Endothelial cell of umbilical vein (primary cell): ENCODE data around the gene MAST4. TPM values are rescaled to one million over a fixed set of nuclear protein-coding genes. Genes with fewer than 3 reads are reported as not detected.

Experiments used
- BruUV-seq: library from RNA; stranded (reverse); fragments of 400-500 nt; replicated peaks from 2 replicates; lab custom pipeline; 2021; lab: Mats Ljungman, UMichigan
- CTCF ChIA-PET: fragments of 300-600, 350-600 bp; sonication (Branson Sonifier 250); formaldehyde crosslinking; loops from one replicate; lab custom pipeline; 2021; ENCODE audit warnings: antibody characterized with exemption, inconsistent platforms; lab: Charles Lee
- POLR2A ChIA-PET: fragments of 300-600, 350-600 bp; sonication (Branson Sonifier 250); formaldehyde crosslinking; loops from one replicate; lab custom pipeline; 2021; ENCODE audit warnings: antibody characterized with exemption, inconsistent platforms; lab: Charles Lee
- DNase-seq: peaks from one replicate; pipeline ENCODE4 v3.0.0-alpha.2; 2011; ENCODE audit warnings: low read depth, low spot score
- FAIRE-seq: peaks from 2 replicates; lab custom pipeline; 2011; peaks lifted over from hg19 to GRCh38; lab: Jason Lieb, UNC
- H2AFZ ChIP-seq: 2 replicates; pipeline ENCODE4 v1.6.0; 2012; ENCODE audit warnings: low read depth, low read length, control low read depth, inconsistent platforms
- H3K27ac ChIP-seq: 2 replicates; pipeline ENCODE4 v1.5.1; 2011; ENCODE audit warnings: low read depth, mild to moderate bottlenecking, control low read depth, low read length, moderate library complexity; ENCODE audit not compliant: insufficient read depth
- H3K27me3 ChIP-seq, 2 experiments: 2 replicates each; pipeline versions ENCODE4 v1.6.0 to v1.6.1; 2011; ENCODE audit warnings: low read length in 2 of 2, mixed read lengths in 1 of 2; ENCODE audit not compliant: control insufficient read depth in 2 of 2, insufficient read depth in 2 of 2
- H3K36me3 ChIP-seq, 2 experiments: 2 replicates in 1 of 2; 3 replicates in 1 of 2; pipeline ENCODE4 v1.5.1; 2011; ENCODE audit warnings: low read length in 2 of 2, mild to moderate bottlenecking in 1 of 2, moderate library complexity in 1 of 2; ENCODE audit not compliant: control insufficient read depth in 2 of 2, insufficient read depth in 2 of 2; ENCODE audit errors: extremely low read depth in 1 of 2
- H3K4me1 ChIP-seq: 3 replicates; pipeline ENCODE4 v1.5.1; 2011; ENCODE audit warnings: mild to moderate bottlenecking, low read length; ENCODE audit not compliant: control insufficient read depth, insufficient read depth; ENCODE audit errors: extremely low read depth
- H3K4me2 ChIP-seq: 2 replicates; pipeline ENCODE4 v1.6.1; 2011; ENCODE audit warnings: low read length, control low read depth, mixed read lengths; ENCODE audit not compliant: insufficient read depth
- H3K4me3 ChIP-seq, 3 experiments: fragments of 200-600 bp in 1 of 3; sonication (generic), shearing (Covaris generic) in 1 of 3; replicated peaks in 1 of 3; 2 replicates each; pipeline ENCODE4 v1.5.1; 2011 to 2016; ENCODE audit warnings: control low read depth in 3 of 3, low read length in 3 of 3, mild to moderate bottlenecking in 2 of 3, inconsistent platforms in 1 of 3, low read depth in 1 of 3, moderate library complexity in 1 of 3; ENCODE audit not compliant: insufficient read depth in 1 of 3
- H3K79me2 ChIP-seq: 2 replicates; pipeline ENCODE4 v1.6.0; 2012; ENCODE audit warnings: low read length, inconsistent platforms; ENCODE audit not compliant: control insufficient read depth, insufficient read depth
- H3K9ac ChIP-seq: replicated peaks from 2 replicates; pipeline ENCODE3; 2011; ENCODE audit warnings: low read length, control low read depth; ENCODE audit not compliant: insufficient read depth; ENCODE audit errors: extremely low read depth
- H3K9me1 ChIP-seq: replicated peaks from 3 replicates; pipeline ENCODE4 v1.6.0; 2011; ENCODE audit warnings: mild to moderate bottlenecking, low read length; ENCODE audit not compliant: control insufficient read depth, insufficient read depth; ENCODE audit errors: extremely low read depth
- H3K9me3 ChIP-seq: replicated peaks from 2 replicates; pipeline ENCODE4 v1.5.1; 2012; ENCODE audit warnings: low read length, inconsistent platforms; ENCODE audit not compliant: control insufficient read depth, insufficient read depth
- H4K20me1 ChIP-seq: replicated peaks from 2 replicates; pipeline ENCODE3; 2011; ENCODE audit warnings: mild to moderate bottlenecking, low read length; ENCODE audit not compliant: control insufficient read depth, insufficient read depth; ENCODE audit errors: extremely low read depth
- CTCF ChIP-seq, 2 donors: IDR thresholded peaks; 1 replicate in 1 of 2; 2 replicates in 1 of 2; pipeline ENCODE4 v1.5.1; 2011; ENCODE audit warnings: low read length in 2 of 2, mild to moderate bottlenecking in 2 of 2, moderate library complexity in 2 of 2, control low read depth in 1 of 2, inconsistent platforms in 1 of 2, low read depth in 1 of 2; ENCODE audit not compliant: insufficient read depth in 1 of 2; ENCODE audit errors: extremely low read depth in 1 of 2
- EZH2 ChIP-seq: IDR thresholded peaks from 2 replicates; pipeline ENCODE4 v1.6.1; 2012; ENCODE audit warnings: borderline replicate concordance, low read depth, mild to moderate bottlenecking, moderate library complexity, low read length, inconsistent platforms; ENCODE audit not compliant: severe bottlenecking
- FOS ChIP-seq: IDR thresholded peaks from 2 replicates; pipeline ENCODE4 v1.6.1; 2011; ENCODE audit warnings: mild to moderate bottlenecking, low read length, moderate library complexity, borderline replicate concordance; ENCODE audit not compliant: insufficient read depth
- GATA2 ChIP-seq: IDR thresholded peaks from 2 replicates; pipeline ENCODE4 v1.7.0; 2011; ENCODE audit warnings: low read depth, mild to moderate bottlenecking, moderate library complexity, mixed read lengths, low read length; ENCODE audit not compliant: insufficient read length, insufficient read depth
- JUN ChIP-seq: IDR thresholded peaks from 2 replicates; pipeline ENCODE4 v1.6.1; 2011; ENCODE audit warnings: borderline replicate concordance, low read depth; ENCODE audit not compliant: insufficient read length, insufficient read depth
- MAX ChIP-seq: IDR thresholded peaks from 2 replicates; pipeline ENCODE4 v1.6.1; 2011; ENCODE audit not compliant: insufficient read depth, insufficient read length
- MYC ChIP-seq: IDR thresholded peaks from one replicate; pipeline ENCODE4 v1.6.1; 2011; ENCODE audit warnings: mild to moderate bottlenecking, low read depth, low read length
- POLR2A ChIP-seq: IDR thresholded peaks from 2 replicates; pipeline ENCODE4 v1.6.1; 2012; ENCODE audit warnings: low read depth, mild to moderate bottlenecking, control low read depth, low read length
- POLR2AphosphoS5 ChIP-seq: IDR thresholded peaks from 2 replicates; pipeline ENCODE4 v1.6.1; 2012; ENCODE audit warnings: low read depth, mild to moderate bottlenecking, control low read depth, low read length, moderate library complexity; ENCODE audit not compliant: insufficient read depth
- dilution Hi-C: fragments of 300-500 bp; cut with MboI; formaldehyde crosslinking; loops from one replicate; pipeline ENCODE4 v1.15.0; 2019; ENCODE audit warnings: low sequenced_read_pairs; ENCODE audit not compliant: extremely low pct_ligation_motif_present
- intact Hi-C: fragments of 100-400 bp; cut with micrococcal nuclease; formaldehyde crosslinking; loops from one replicate; pipeline ENCODE4 v1.10.0; 2022
- polyA plus RNA-seq, 4 experiments: library from polyadenylated mRNA; depleted of rRNA in 3 of 4; stranded (reverse) in 3 of 4; unstranded in 1 of 4; fragments of >200 nt; gene quantifications; 2 replicates each; pipeline versions ENCODE4 v1.2.1 to v1.2.3, GENCODE V29; 2011 to 2012; ENCODE audit warnings: missing spikeins in 1 of 4
- total RNA-seq: library from RNA; stranded (reverse); gene quantifications from 2 replicates; pipeline ENCODE4 v1.2.3, GENCODE V29; 2021

MAST4 gene
- total and polyA plus RNA-seq, 2 donors (not counting 3 experiments of a cell fraction or from before 2014, with no cell fraction given), result 40.2 to 116 TPM

DNA sequence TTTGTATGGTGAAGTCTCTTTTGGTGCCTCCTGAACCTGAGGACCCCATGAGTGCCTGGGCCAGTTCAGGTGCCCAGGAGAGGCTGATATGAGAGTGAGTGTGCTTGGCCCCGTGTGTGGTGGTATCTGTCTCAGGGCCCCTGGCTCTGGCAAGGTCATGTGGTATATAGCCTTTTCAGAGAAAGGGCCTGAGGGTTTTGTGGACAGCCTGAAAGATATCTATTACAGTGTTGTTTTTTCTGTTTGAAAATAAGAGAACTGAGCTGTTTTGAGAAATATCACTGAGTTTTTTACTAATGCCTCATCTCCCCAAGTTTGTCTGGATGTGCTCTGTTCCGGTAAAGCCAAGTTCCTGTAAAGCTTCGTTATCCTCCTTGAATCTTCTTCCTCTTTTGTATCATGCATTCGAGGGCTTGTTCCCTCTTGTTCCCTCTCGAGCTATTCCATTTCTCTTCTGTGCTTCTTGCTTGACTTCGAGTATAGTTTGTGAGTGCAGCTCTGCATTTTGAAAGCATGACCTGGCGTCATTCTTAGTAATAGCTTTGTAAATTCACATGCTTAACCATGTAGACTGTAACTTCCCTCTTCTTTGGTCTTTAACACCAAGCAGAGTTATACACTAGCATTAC lies 122.3 kb downstream of the MAST4 start:
- Histone ChIP-seq H3K9me1 (no peaks in the 10 kb centered on the region), H3K9me3 (no peaks in the 10 kb centered on the region), H2AFZ (no peak overlapping the region), H3K27ac (no peak overlapping the region), H3K4me3 (no peak overlapping the region), H3K36me3 (no peaks in the 10 kb centered on the region), H3K79me2 (no peaks in the 10 kb centered on the region), H3K4me2 (no peak overlapping the region), H3K4me1 (no peaks in the 10 kb centered on the region), H3K27me3 (peaks cover 2 to 9% of the 10 kb centered on the region in 2 experiments), H4K20me1 (no peaks in the 10 kb centered on the region), H3K9ac (no peak overlapping the region)
- POLR2A ChIA-PET, result no interaction called here
- TF ChIP-seq FOS (no peak), POLR2AphosphoS5 (no peak), JUN (no peak), MAX (no peak), GATA2 (no peak), CTCF (IDR thresholded peaks at IDR 0.05; ENCODE audit: extremely low read depth in 1 of 2, insufficient read depth in 1 of 2, low read depth in 1 of 2, low read length in 2 of 2) (no peak), POLR2A (no peak), EZH2 (no peak), MYC (no peak)
- dilution Hi-C loops (no loop called here), intact Hi-C loops (no loop called here)
- BruUV-seq, result no TSS peak
- CTCF ChIA-PET, result no interaction called here
- DNase-seq (no peak), FAIRE-seq (no peak)
